ENCODE data around the gene KIF18A.

Gene KIF18A

DNA sequence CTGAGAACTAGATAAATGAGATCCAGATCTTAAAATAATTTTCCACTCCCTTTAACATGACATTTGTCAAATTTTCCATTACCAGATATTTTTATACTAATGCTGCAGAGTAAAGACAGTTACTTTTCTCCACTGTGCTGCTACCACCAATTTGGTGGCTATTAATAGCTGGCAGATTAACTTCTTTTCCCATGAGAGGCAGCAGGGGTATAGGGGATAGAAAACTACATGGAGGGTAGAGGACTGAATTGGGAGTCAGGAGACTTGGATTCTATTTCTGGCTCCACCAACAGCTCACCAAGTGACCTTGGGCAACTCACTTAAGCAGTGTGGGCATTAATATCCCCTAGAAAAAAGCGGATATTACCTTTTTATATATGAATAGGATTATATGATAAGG, 69.2 kb downstream of the KIF18A start:
- Histone ChIP-seq H3K27ac (no peak overlapping the region), H3K27me3 (no peaks in the 10 kb centered on the region), H3K9me3 (no peaks in the 10 kb centered on the region), H3K36me3 (peaks cover 13% of the 10 kb centered on the region), H3K4me1 (ENCODE audit: control insufficient read depth in 1 of 2, insufficient read depth in 1 of 2, low read depth in 1 of 2, low read length in 1 of 2) (no peaks in the 10 kb centered on the region), H3K4me3 (ENCODE audit: low read depth in 1 of 2, low read length in 1 of 2) (no peak overlapping the region)
- no peak for TF ChIP-seq CTCF (IDR thresholded peaks at IDR 0.05)

DNA sequence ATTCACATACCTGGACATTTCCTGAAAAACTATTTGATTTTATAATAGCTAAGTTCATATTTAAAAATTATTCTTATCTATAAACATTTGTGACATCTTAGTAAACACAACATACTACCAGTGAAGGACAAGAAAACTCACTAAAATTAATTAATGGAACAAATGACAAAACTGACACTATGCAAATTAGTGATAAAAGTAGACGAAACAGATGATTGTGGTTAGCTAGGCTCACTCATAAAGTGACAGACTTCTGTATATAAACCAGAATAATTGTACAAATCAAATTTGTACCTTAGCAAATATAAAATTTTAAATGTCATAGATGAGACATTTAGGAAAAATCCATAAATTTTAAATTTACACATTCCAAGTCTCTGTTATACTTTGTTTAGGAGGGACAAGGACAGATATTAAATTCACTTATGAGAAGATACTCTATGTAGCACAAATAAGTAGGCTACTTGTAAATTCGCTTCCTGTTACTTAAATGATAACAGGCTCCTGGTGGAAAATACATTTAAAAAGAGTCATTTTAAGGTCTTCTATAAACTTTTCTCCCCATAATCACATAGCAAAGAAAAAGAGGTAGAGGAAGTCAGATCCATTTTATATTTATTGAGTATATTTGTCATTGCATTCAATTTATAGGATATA, 81.2 kb downstream of the KIF18A start:
- Histone ChIP-seq H3K4me3 (ENCODE audit: low read depth in 1 of 2, low read length in 1 of 2) (no peak overlapping the region), H3K27ac (no peak overlapping the region), H3K36me3 (peaks cover 10% of the 10 kb centered on the region), H3K27me3 (no peaks in the 10 kb centered on the region), H3K4me1 (ENCODE audit: control insufficient read depth in 1 of 2, insufficient read depth in 1 of 2, low read depth in 1 of 2, low read length in 1 of 2) (no peaks in the 10 kb centered on the region), H3K9me3 (no peaks in the 10 kb centered on the region)
- no peak for TF ChIP-seq CTCF (IDR thresholded peaks at IDR 0.05)

DNA sequence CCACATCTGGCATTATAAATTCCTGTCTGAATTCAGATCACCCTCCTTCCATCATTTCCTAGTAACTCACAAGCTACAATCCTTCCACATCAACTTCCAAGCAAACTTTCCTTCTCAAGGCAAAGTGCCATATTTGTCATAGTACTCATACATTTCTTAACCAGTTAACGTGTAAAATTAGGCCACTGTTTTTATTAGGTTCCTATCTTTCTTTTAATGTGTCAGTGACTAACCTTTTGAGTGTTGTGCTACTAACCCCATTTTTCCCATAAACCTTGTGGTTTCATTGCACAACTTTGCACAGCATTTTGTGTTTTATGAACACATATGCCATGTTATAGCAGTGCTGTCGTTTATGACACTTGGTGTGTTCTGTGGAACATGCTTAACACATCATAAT, 90.1 kb downstream of the KIF18A start:
- H3K27me3 ChIP-seq = no peaks in the 10 kb centered on the region
- TF ChIP-seq CTCF (IDR thresholded peaks at IDR 0.05) = no peak
- no peak overlapping the region for H3K4me3 ChIP-seq (ENCODE audit: low read depth in 1 of 2, low read length in 1 of 2)
- H3K27ac ChIP-seq = no peak overlapping the region
- H3K36me3 ChIP-seq = peaks cover 15% of the 10 kb centered on the region
- H3K9me3 ChIP-seq = no peaks in the 10 kb centered on the region
- H3K4me1 ChIP-seq (ENCODE audit: control insufficient read depth in 1 of 2, insufficient read depth in 1 of 2, low read depth in 1 of 2, low read length in 1 of 2) = no peaks in the 10 kb centered on the region

DNA sequence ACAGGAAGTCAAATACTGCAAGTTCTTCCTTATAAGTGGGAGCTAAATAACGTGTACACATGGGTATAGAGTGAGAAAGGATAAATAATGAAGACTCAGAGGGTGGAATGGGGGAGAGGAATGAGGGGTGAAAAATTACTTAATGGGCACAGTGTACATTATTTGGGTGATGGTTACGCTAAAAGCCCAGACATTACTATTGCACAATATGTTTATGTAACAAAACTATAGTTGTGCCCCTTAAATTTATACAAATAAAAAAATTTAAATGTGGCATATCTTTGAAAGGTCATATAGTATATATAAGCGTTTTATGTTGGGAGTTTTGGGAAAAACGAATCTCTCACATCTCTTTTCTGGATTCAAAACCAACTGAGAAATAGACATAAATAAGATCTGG, 96.1 kb downstream of the KIF18A start:
- H3K4me3 ChIP-seq (ENCODE audit: low read depth in 1 of 2, low read length in 1 of 2) = no peak overlapping the region
- no peaks in the 10 kb centered on the region for H3K36me3 ChIP-seq
- H3K4me1 ChIP-seq (ENCODE audit: control insufficient read depth in 1 of 2, insufficient read depth in 1 of 2, low read depth in 1 of 2, low read length in 1 of 2) = no peaks in the 10 kb centered on the region
- TF ChIP-seq CTCF (IDR thresholded peaks at IDR 0.05) = no peak
- H3K27ac ChIP-seq = no peak overlapping the region
- no peaks in the 10 kb centered on the region for H3K9me3 ChIP-seq
- H3K27me3 ChIP-seq = no peaks in the 10 kb centered on the region

- no peaks in the 10 kb centered on the region for H3K9me3 ChIP-seq
- H3K27ac ChIP-seq = no peak overlapping the region
- no peak overlapping the region for H3K4me3 ChIP-seq (ENCODE audit: low read depth in 1 of 2, low read length in 1 of 2)
- H3K36me3 ChIP-seq = no peaks in the 10 kb centered on the region
- TF ChIP-seq CTCF (IDR thresholded peaks at IDR 0.05) = no peak
- no peaks in the 10 kb centered on the region for H3K27me3 ChIP-seq
- H3K4me1 ChIP-seq (ENCODE audit: control insufficient read depth in 1 of 2, insufficient read depth in 1 of 2, low read depth in 1 of 2, low read length in 1 of 2) = no peaks in the 10 kb centered on the region
Measured at GRCh38 chr11:28009996-28010395, 98.0 kb downstream of the KIF18A start.

- H3K27ac ChIP-seq = no peak overlapping the region
- TF ChIP-seq CTCF (IDR thresholded peaks at IDR 0.05) = no peak
- no peaks in the 10 kb centered on the region for H3K4me1 ChIP-seq (ENCODE audit: control insufficient read depth in 1 of 2, insufficient read depth in 1 of 2, low read depth in 1 of 2, low read length in 1 of 2)
- no peaks in the 10 kb centered on the region for H3K27me3 ChIP-seq
- no peaks in the 10 kb centered on the region for H3K9me3 ChIP-seq
- H3K4me3 ChIP-seq (ENCODE audit: low read depth in 1 of 2, low read length in 1 of 2) = no peak overlapping the region
- no peaks in the 10 kb centered on the region for H3K36me3 ChIP-seq
Measured at GRCh38 chr11:28009388-28009787, 98.6 kb downstream of the KIF18A start.
